Adrenal gland (tissue), 12 donors: ENCODE measurements around the gene ATP5MC2. TPM values are rescaled to one million over a fixed set of nuclear protein-coding genes. Genes with fewer than 3 reads are reported as not detected.

Source experiments
- DNase-seq, 7 donors: peaks; one replicate each; pipeline ENCODE4 v3.0.0-alpha.2; 2019 to 2020
- H3K27ac ChIP-seq, 5 donors: fragments of 200-600 bp; sonication (generic) in 4 of 5; 1 replicate in 3 of 5; 2 replicates in 2 of 5; pipeline versions ENCODE4 v1.5.1 to v1.8.0; 2016 to 2020; ENCODE audit warnings: mild to moderate bottlenecking in 1 of 5
- H3K27me3 ChIP-seq: fragments of 200-600 bp; 2 replicates; pipeline ENCODE4 v1.8.0; 2021
- H3K36me3 ChIP-seq, 2 donors: fragments of 200-600 bp; replicated peaks in 1 of 2; 1 replicate in 1 of 2; 2 replicates in 1 of 2; pipeline versions ENCODE4 v1.5.1 to v1.8.0; 2018 to 2022
- H3K4me1 ChIP-seq, 2 donors: fragments of 200-600 bp; replicated peaks in 1 of 2; 1 replicate in 1 of 2; 2 replicates in 1 of 2; pipeline versions ENCODE4 v1.5.1 to v1.8.0; 2018 to 2021
- H3K4me3 ChIP-seq, 4 donors: fragments of 200-600 bp; sonication (generic) in 3 of 4; one replicate each; pipeline ENCODE4 v1.5.1; 2016 to 2018
- H3K9me3 ChIP-seq, 3 donors: fragments of 200-600 bp; sonication (generic) in 1 of 3; replicated peaks in 1 of 3; 1 replicate in 2 of 3; 2 replicates in 1 of 3; pipeline versions ENCODE4 v1.5.1 to v1.8.0; 2016 to 2021
- CTCF ChIP-seq, 6 experiments: fragments of 450-650 bp in 4 of 6; fragments of 200-600 bp in 2 of 6; sonication (generic) in 1 of 6; IDR thresholded peaks; 1 replicate in 5 of 6; 2 replicates in 1 of 6; pipeline versions ENCODE4 v1.5.1 to v1.8.0; 2016 to 2021; ENCODE audit warnings: antibody characterized with exemption in 6 of 6, mild to moderate bottlenecking in 2 of 6, moderate library complexity in 1 of 6
- POLR2A ChIP-seq, 2 donors: fragments of 450-650 bp; IDR thresholded peaks; one replicate each; pipeline ENCODE4 v1.6.1; 2017; ENCODE audit warnings: antibody characterized with exemption in 2 of 2, mild to moderate bottlenecking in 2 of 2, moderate library complexity in 1 of 2
- WGBS, 4 donors: extraction: QIAGEN DNeasy Blood & Tissue Kit in 2 of 4; methylation state at CpG; one replicate each; pipeline versions ENCODE4 v1.1.5 to v1.1.7; 2013 to 2017; 5-methylcytosine and 5-hydroxymethylcytosine counted together
- intact Hi-C, 2 donors: fragments of 100-400 bp; cut with DNase I; formaldehyde crosslinking; loops; one replicate each; pipeline versions ENCODE4 v1.14.1 to v1.15.0; 2022 to 2023
- polyA plus RNA-seq, 3 donors: library from polyadenylated mRNA; stranded (reverse); fragments of 200-250 nt in 2 of 3; fragments of 350-450 nt in 1 of 3; fragmentation: Illumina TruSeq in 1 of 3; extraction: RNeasy Lipid Tissue Mini Kit (QIAGEN cat#74804) in 1 of 3; gene quantifications; one replicate each; pipeline ENCODE4 v1.2.3, GENCODE V29; 2013 to 2014
- total RNA-seq, 9 donors: library from RNA; depleted of rRNA in 4 of 9; stranded (reverse); fragments of >200 nt in 4 of 9; fragments of 120-200 nt in 1 of 9; fragmentation: NEBNext Ultra II Directional in 1 of 9; extraction: Animal tissue kit (Norgen Biotek cat#: 25700) in 1 of 9; gene quantifications; one replicate each; pipeline versions ENCODE4 v1.1.0 to v1.2.4, GENCODE V29; 2013 to 2023
- donor health status: healthy with polysubstance abuse.
- donor health status: Bipolar disorder and iron deficiency.
- donor health status: DM: yes; HTN: yes; CAD: no.
- donor health status: DM: no; HTN: no; CAD: no.
- donor health status: DM: no; HTN: no; CAD: no.
- donor health status: DM: yes; HTN: yes; CAD: no.

The ATP5MC2 gene
- total and polyA plus RNA-seq, 12 donors, result 328 to 658 (median 470) TPM

- intact Hi-C loops, result no loop called here
- TF ChIP-seq CTCF (IDR thresholded peaks at IDR 0.05) (no peak), POLR2A (IDR thresholded peaks at IDR 0.05) (no peak)
- Histone ChIP-seq H3K36me3 (peaks cover 0 to 81% of the 10 kb centered on the region in 2 donors), H3K9me3 (no peaks in the 10 kb centered on the region), H3K27me3 (no peaks in the 10 kb centered on the region), H3K27ac (peak overlapping the region in 1 of 5 donors; percentile 1), H3K4me1 (peaks cover 6 to 43% of the 10 kb centered on the region in 2 donors), H3K4me3 (no peak overlapping the region)
- no peak for DNase-seq
- WGBS, 4 donors, result 88 to 93% (median 91%) methylated on average over 7 of the region's 7 CpGs
These were observed 5.6 kb downstream of the ATP5MC2 start for GRCh38 chr12:53670308-53670707.

DNA sequence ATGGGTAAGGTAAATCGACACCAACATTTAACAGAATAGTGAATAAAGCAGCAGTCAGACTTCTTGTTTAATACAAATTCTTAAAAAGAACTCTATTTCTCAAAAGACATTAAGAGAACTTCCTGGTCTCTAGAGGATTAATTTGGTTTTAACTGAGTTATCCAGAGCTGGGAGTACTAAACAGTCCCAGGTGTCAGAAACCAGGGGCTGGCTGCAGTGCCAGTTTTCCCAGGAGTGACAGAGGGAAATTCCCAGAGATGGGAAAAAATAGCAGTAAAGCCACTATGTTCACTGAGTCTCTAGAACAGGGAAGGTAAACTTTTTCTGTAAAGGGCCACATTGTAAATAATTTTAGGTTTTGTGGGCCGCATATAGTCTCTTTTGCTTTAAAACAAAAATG lies 8.8 kb downstream of the ATP5MC2 start:
- TF ChIP-seq CTCF (IDR thresholded peaks at IDR 0.05), result no peak
- no peaks in the 10 kb centered on the region for H3K27me3 ChIP-seq
- no peaks in the 10 kb centered on the region for H3K9me3 ChIP-seq
- H3K27ac ChIP-seq, result no peak overlapping the region
- intact Hi-C loops, result no loop called here
- H3K36me3 ChIP-seq, result peaks cover 0 to 84% of the 10 kb centered on the region in 2 donors
- H3K4me1 ChIP-seq, result peaks cover 0 to 22% of the 10 kb centered on the region in 2 donors
- 89 to 95% (median 92%) methylated on average over 2 of the region's 2 CpGs for WGBS, 4 donors
- H3K4me3 ChIP-seq, result no peak overlapping the region
- DNase-seq, result no peak

DNA sequence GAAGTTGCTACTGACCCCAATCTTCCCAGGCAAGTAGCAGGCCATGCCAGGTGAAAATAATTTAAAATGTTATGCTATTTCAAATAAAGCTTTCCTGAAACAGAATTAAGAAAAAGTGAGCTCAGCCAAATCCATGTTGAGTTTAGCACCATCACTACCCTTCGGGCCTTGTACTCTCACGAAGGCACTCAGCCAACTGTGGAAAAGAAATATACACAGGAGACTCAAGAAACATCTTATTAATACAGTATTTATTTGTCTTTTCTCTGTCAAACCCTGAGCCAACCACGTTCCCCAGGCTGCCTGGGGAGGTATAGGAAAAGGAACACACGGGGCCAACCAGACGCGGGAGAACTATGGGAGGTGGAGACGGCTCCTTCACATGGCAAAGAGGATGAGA lies 10.9 kb downstream of the ATP5MC2 start:
- H3K27me3 ChIP-seq, result no peaks in the 10 kb centered on the region
- H3K4me3 ChIP-seq, result no peak overlapping the region
- H3K9me3 ChIP-seq, result no peaks in the 10 kb centered on the region
- peaks cover 0 to 64% of the 10 kb centered on the region in 2 donors for H3K36me3 ChIP-seq
- WGBS, 4 donors, result 83 to 88% (median 87%) methylated on average over 7 of the region's 7 CpGs
- intact Hi-C loops, result no loop called here
- no peak for DNase-seq
- TF ChIP-seq CTCF (IDR thresholded peaks at IDR 0.05) (no peak), POLR2A (IDR thresholded peaks at IDR 0.05) (no peak)
- peaks cover 0 to 3% of the 10 kb centered on the region in 2 donors for H3K4me1 ChIP-seq
- no peak overlapping the region for H3K27ac ChIP-seq

- intact Hi-C loops, result no loop called here
- Histone ChIP-seq H3K27me3 (no peaks in the 10 kb centered on the region), H3K4me1 (peaks cover 0 to 2% of the 10 kb centered on the region in 2 donors), H3K4me3 (no peak overlapping the region), H3K27ac (no peak overlapping the region), H3K9me3 (no peaks in the 10 kb centered on the region), H3K36me3 (peaks cover 0 to 56% of the 10 kb centered on the region in 2 donors)
- WGBS, 4 donors, result 76 to 89% (median 84%) methylated on average over 5 of the region's 5 CpGs
- TF ChIP-seq CTCF (IDR thresholded peaks at IDR 0.05), result no peak
- no peak for TF ChIP-seq POLR2A (IDR thresholded peaks at IDR 0.05)
- no peak for DNase-seq
These were observed 11.7 kb downstream of the ATP5MC2 start for GRCh38 chr12:53664191-53664590.
